ENCODE results near the gene GPD1L.
A peak's percentile ranks its signal among the peaks of the same experiment; 100 is the strongest.

Gene GPD1L

GRCh38 chr3:32140943-32141342 is 34.5 kb downstream of the GPD1L start:
- no peak for DNase-seq

DNA sequence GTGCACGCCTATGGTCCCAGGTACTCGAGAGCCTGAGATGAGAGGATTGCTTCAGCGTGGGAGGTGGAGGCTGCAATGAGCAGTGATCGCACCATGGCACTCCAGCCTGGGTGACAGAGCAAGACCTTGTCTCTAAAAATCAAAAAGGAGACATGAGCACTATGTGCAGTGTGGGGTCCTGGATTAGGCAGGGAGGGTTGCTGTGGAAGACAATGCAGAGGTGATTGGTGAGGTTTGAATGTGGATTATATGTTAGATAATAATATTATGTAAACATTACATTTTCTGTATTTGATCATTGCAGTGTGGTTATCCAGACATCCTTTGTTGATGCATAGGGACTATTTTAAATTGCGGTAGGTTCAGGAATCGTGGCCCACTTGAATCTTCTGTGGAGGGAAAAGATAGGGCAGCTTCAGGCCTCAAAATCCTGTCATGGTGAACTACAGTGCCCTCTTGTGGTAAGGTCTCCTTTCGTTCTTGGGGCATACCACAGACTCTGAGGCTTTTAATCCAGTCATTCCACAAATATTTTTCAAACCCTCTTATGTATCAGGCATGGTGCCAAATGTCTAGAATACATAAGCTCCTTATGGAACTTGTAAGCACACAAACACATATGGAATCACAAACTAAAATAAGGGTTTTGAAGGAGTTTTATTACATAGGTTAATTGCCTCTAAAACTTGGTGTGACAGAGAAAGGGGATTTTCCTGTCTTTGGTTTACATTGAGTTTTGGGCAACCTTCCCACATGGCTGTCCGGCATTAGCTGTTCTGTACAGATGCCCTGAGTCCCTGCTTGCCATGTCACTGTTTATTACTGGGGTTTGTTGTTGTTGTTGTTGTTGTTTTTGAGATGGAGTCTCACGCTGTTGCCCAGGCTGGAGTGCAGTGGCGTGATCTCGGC is 37.7 kb downstream of the GPD1L start:
- DNase-seq, result peak; percentile 72 to 84 (median 81)

DNA sequence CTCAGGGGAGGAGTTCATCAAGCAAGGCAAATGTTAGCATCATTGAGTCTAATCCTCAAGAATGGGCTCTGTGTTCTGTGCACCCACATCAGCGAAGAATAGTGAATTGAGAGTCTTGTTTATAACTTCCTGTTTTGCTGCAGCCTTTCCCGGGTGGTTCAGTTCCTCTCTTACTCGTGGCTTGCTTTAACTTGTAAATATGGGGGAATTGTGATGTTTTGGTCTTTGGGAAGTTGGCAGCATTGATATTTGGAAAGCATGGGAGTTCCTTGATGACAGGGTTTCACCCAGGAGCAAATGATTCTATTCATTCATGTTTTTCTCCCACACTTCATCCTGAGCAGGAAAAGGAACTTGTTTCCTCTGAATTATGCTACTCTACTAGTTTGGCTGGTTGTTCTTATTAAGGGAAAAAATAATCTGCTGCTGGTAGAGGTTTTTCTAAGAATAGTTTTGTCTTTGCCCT is 40.4 kb downstream of the GPD1L start:
- peak; percentile 75 to 86 (median 84) for DNase-seq

DNA sequence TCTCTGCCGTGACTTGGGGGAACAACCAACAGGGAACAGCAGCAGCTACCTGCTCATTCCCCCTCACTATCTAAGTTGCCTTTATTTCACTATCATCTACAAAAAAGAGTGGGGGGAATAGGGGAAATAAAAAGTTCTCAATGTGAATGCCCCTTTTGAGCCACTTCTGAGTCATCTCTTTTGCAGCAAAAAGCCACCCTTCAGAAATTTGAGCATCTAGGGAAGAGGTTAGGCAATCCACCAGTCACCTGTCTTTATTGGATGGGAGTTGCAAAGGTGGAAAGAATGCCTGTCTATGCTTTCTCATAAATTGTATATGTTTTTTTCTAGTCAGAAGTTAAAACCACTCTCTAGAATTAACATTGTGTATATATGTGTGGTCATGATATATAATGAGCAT is 41.1 kb downstream of the GPD1L start:
- peak; percentile 35 to 66 (median 50) for DNase-seq

GRCh38 chr3:32147933-32148332 is 41.5 kb downstream of the GPD1L start:
- DNase-seq, result no peak

DNA sequence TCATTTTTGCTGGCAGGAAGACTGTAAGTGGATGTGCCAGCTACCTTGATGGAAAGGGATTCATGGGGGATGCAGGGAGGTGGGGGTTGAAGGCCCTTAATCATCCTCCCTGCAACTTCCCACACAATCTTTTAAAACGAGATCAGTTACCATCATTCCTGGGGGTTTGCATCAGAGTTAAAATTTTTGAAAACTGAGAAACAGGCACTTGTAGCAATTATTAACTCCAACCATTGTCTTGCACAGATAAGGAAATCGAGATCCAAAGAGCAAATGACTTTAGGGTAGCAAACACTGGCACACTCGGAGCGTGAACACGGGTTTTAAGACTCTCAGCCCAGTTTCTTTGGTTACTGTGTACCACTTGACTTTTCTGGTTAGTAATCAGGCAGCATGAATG is 41.9 kb downstream of the GPD1L start:
- DNase-seq, result no peak

DNA sequence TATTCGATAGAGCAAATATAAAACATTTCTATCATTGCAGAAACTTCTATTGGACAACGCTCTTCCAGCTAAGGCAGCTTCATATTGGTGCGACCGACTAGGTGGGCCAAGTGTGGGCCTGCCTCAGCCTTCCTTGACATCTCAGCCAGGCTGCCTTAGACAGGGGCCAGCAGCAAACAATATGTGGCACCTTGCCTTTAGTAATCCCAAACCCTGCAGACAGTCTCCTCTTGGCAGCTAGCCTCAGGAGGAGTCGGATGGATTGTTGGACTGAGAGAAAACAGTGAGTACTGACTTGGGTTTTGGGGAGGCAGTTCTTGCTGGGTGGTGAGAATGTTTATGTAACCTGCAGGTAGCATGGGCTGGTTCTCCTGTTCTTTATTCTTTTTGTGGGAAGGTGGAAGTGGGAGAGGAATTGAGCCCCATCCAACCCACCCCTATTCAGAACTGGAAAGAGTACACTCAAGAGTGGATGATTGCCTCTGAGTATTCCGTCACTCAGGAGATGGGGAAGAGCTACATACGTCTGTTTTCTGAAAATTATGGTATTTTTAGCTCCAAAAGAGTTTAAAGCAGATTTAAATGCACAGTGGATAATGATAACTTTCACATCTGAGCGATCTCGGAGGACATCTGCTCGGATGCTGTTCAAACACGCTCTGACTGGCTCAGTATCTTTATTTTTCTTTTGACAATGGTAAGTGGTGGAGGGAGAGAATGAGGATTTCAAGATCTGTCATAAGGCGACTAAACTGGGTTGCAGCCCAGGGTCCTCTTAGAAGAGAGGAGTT is 47.2 kb downstream of the GPD1L start:
- DNase-seq, result no peak

- no peak for DNase-seq
Observed at GRCh38 chr3:32154205-32154579, 47.8 kb downstream of the GPD1L start.

- no peak for DNase-seq
Observed at GRCh38 chr3:32155117-32155516, 48.7 kb downstream of the GPD1L start.

DNA sequence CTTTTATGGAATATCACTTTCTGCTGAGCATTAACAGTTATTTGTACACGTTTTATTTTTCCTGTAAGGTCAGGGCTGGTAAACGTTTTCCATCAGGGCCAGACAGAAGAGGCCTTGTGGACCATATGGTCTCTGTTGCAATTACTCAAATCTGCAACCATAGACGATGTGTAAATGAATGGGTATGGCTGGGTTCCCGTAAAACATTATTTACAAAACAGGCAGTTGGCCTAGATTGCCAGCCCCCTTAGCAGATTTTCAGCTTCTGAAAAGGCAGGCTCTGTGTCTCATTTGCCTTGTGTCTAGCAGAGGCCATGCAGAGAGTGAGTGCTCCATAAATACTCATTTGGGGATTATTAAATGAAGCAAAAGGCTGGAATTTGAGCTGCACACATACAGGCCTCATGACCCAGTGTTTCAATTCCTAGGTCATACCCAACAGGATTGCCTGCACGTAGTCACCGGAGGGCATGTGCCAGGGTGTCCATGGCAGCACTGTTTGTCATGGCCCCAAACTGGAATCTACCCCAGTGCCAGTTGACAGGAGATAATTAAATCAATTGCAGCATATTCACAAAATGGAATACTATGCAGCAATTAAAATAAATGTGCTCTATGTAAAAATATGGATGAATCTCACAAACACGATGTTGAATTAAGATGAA is 51.3 kb downstream of the GPD1L start:
- no peak for DNase-seq

- no peak for DNase-seq
Observed at GRCh38 chr3:32160706-32161214, 54.3 kb downstream of the GPD1L start.

DNA sequence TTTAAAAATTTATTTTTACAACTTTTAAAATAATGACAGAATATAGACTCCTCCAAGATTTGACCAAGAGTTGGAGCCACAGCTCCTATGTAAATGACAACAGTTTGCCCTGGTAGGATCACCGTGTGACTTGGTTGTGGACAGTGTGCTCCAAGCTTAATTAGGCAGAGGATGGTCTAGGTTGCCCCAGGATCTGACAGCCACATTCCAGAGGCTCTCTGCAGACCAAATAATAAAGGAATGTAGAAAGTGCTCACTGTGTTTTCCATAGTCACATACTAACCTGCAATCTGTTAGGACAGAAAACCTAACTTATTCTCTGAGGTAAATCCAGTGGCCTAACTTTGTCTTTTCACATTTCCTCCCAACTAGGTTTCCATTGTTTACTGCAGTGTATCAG is 59.0 kb downstream of the GPD1L start:
- DNase-seq, result no peak

DNA sequence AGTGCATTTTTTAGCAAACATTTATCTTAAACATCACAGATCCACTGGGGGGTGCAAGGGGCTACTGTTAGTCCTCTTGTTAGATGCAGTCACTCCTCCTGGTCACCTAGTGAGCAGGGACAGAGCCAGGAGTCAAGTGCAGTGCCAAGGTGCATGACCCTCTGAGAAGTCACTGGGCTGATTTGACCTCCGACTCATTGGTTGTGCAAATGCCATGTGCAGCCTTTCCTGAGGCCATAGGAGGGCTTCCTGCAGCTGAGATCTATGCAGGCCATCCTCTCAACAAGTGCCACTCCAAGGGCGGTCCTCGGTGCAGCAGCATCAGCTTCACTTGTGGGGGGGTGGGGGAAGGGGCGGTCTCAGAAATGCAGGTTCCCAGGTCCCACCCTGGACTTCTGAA is 60.2 kb downstream of the GPD1L start:
- DNase-seq, result no peak

DNA sequence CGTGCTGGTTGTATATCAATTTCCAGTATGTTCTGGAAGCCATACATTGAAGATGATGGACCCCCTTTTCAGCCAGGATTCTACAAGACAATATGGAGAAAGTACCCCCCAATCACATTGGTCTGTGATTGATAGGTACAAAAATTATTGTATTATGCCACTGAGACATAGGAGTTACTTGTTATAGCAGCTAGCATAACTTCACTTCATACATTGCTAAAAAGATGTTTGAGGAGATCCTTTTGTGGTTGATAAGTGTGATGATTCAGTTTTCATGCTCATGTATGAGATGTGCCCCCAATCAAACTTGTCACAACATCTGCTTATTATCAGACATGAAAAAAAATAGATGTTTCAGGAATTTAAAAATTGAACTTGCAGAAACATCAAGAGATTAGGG is 66.0 kb downstream of the GPD1L start:
- DNase-seq, result no peak

DNA sequence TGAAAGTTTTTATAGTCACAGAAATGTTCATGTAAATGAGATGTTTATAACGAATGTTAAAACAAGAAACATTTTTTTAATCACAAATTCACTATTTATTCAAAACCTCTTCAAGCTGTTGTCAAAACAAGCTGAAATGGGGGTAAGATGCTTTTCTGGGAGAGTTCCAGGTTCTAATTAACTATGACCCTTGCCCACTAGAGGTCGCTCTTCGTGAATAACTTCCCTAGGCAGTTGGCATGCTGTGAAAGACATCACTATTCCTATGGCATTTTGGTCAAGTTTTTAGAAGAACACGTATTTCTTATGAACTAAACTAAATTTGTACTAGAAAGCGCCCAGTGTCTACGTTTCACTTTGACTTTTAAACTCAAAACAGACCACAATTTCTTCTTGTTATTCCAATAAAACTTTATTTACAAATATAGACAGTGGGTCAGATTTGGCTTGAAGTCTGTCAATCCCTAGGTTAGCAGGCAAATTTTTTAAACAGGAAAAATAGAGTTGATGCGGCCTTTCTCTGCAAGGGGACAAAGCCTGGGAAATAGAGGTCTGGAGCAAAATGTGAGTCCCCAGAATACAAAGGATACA is 69.3 kb downstream of the GPD1L start:
- DNase-seq, result peak; percentile 83 to 91 (median 91)

DNA sequence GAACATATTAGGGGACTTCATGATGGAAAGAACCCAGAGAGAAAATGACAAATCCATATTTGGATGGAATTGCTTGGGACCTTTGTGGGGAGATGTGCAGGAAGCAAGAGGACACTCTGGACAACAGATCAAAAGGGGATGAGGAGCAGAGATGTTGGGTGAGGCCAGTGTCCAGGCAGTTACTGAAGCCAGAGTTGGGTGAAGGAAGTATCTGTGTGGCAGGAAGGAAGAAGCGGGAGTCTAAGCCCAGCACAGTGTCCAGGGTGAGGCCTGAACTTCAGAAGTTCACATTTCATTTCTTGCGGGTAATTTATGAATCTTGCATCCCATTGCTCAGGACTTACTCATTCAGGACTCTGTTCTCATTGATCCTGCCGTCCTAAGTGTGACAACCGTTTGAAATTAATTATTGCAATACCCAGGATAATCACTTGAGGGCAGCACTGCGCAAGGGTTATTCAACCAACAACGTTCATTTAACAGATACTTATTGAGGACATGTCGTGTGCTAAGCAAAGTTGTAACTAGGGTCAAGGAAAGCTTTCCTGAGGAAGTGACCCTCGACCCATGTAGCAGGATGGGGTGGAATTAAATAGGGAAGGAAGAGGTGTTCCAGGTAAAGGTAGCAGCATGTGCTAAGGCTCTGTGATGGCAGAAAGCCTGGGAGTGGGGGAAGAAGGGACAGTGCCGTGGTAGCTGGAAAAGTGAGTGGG is 70.7 kb downstream of the GPD1L start:
- peak; percentile 75 to 80 (median 80) for DNase-seq

- DNase-seq, result peak; percentile 73 to 79 (median 78)
Observed at GRCh38 chr3:32177702-32178198, 71.3 kb downstream of the GPD1L start.

DNA sequence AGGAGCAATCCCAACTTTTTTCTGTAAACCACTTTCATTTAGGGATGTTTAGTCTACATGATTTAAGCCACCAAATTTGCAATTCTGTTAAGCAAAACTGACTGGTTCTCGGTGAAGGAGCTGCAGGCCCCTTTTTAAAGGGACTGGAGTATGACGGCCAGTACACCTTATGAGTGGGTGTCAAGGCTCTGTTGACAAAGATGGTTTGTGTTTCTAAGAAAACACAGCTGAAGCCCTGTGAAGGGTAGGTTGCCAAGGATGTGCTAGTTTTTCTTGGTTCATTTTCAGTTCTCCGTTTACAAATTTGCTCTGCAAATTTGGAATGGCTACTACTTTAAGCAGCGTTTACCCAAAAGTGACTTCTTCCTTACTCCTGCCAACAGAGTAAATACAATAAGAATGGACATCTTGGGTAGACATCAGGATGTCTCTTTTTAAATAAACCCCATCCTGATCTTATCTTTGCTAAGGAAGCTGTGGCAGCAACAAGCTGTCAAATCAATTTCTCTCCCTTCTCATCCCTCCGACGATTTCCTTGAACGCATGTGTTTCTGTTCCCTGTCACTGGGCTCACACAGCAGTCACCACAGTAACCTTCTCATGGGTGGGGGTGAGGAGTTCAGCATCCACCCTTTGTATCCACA is 73.8 kb downstream of the GPD1L start:
- no peak for DNase-seq

- no peak for DNase-seq
Observed at GRCh38 chr3:32181365-32181764, 74.9 kb downstream of the GPD1L start.

DNA sequence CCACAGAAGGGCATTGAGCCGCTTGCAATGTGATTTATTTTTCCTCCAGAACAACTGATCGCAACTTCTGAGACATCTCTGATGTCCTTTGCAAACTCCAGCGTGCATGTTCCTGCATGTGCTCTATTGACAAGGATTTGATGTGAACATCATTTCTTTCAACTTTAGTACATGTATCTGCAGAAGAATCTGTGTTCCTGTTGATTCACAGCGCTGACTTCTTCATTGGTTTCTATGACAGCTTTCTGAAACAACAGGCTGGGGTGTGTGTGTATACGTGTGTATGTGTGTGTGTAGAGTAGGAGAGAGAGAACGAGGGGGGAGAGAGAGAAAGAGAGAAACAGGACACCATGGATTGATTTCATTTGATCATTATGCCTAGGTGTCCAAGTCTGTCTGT is 75.4 kb downstream of the GPD1L start:
- no peak for DNase-seq

- no peak for DNase-seq
Observed at GRCh38 chr3:32184187-32184730, 77.8 kb downstream of the GPD1L start.
